Stimulated activated CD4-positive, alpha-beta T cell treated with anti-CD3 and anti-CD28 coated beads, Interleukin-4, amount 100 ng/mL, for 24 hours (primary cell): Measurements from ENCODE around the gene TACC2.

Experiments used
- DNase-seq: peaks from one replicate; pipeline ENCODE4 v3.0.0-alpha.2; 2020

The TACC2 gene

DNA sequence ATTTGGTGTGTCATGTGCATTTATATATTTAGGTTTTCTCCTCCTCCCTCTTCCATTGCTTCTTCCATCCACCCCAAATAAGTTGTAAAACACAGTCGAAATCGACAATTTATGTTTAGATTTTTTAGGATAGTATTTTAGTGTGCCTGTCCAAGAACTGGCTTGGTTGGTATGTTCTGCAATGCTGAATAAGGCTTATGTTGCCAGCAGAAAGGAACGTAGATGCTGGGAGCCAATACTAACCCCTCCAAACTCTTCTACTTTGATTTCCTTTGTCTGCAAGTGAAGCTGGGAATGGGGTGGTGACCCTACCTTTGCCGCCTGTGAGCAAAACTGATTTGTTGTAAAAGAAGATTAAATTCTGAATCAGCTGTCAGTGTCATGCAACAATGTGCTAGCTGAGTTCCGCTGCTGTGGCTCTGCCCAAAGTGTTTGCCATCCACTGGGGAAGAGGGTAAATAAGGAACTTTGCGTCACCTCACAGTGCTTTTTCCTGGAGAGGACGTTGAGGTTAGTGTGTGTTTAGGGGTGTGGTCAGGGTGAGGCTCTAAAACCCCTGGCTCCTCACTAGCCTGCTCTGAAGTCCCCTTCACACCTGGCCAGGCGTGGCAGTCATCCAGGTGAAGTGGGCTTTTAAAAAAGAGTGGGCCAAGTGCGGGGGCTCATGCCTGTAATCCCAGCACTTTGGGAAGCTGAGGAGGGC, 44.4 kb downstream of the TACC2 start:
- DNase-seq: no peak

GRCh38 chr10:122034149-122034756, 45.3 kb downstream of the TACC2 start:
- no peak for DNase-seq

DNA sequence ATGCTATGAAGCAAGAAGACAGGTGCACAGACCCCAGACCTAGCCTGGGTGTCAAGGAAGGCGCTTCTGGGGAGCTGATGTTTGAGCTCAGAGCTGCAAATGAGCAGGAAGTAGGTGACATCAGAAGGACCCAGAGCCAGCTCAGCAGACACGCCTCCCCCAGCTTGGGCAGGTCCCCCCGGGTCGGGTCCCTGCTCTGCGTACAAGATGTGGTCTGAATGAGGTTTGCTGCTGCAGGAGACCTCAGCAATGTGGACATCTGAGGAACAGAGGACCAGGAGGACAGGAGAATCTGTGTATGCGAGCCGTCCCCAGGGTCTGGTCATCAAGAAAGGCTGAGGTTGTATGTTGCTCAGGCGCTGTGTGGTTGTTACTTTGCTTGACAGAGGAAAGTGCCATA, 51.8 kb downstream of the TACC2 start:
- DNase-seq: no peak

DNA sequence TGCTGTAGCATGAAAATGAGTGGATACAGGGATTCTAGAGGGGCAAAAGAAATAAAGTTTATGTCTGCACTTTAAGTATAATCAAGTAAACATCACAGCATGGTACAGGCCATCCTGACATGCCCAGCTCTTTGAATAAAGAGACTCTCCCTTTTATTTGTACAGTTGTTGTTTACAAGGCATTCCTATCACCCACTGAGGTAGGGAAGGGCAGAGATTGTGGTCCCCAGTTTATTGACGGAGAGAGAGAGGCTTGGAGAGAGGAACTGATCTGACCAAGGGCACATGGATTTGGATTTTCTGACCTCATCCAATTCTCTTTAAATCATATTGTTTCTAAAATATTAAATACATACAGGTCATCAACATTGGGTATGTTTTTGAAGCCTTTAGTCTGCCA, 53.9 kb downstream of the TACC2 start:
- DNase-seq: no peak

- no peak for DNase-seq
Observed at GRCh38 chr10:122044045-122044661, 55.2 kb downstream of the TACC2 start.

GRCh38 chr10:122044713-122045112, 55.8 kb downstream of the TACC2 start:
- no peak for DNase-seq

DNA sequence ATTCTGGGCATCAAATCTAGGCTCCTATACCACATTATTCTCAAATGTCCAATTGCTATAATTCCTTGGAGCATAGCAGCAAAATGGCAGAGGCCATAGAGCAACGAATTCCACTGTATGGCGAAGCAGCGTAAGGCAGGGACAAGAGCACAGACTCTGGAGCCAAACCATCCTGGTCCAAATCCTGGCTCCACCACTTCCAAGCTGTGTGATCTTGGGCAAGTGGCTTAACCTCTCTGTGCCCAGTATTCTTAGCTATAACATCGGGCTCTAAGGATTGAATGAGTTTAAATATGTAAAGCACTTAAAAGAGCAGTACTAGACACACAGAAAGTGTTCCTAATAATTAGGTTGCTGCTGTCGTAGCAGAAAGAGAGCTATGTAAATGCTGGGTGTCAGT, 56.2 kb downstream of the TACC2 start:
- DNase-seq: no peak

DNA sequence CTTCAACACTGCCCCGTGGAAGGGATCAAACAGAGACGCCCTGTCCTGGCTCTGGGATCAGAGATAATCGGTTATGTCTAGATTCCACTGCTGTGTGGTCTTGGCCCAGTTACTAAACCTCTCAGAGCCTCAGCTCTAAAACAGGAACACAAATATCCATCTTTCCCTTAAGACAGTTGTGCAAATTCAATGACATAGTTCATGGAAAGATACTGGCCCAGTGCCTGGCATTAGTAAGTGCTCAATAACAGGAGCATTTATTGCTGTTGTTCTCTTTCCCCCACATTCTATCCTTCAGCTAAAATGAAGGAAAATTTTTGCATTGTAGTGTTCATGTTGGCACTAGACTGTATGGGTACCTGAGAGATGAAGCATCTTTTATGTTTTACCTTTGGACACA, 58.6 kb downstream of the TACC2 start:
- no peak for DNase-seq

GRCh38 chr10:122049076-122049475, 60.1 kb downstream of the TACC2 start:
- DNase-seq: no peak

DNA sequence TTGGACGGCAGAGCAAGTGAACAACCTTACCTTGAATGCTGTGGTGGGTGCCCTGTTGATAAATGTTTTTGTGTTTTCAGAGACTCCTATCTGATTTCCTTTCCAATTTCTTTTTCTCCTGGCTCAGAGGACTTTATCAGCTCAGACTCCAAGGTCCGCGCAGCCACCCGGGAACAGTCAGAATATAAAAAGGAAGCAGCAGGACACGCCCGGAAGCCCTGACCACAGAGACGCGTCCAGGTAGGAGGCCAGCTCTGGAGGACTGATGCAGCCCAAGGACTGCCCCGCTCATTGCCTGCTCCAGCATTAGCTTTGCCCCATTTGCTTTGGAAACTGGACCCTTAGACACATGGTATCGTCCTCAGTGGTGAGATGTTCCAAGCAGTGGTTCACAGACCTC, 61.3 kb downstream of the TACC2 start:
- no peak for DNase-seq

GRCh38 chr10:122050811-122051210, 61.8 kb downstream of the TACC2 start:
- DNase-seq: no peak

- no peak for DNase-seq
Observed at GRCh38 chr10:122051609-122052385, 62.8 kb downstream of the TACC2 start.

DNA sequence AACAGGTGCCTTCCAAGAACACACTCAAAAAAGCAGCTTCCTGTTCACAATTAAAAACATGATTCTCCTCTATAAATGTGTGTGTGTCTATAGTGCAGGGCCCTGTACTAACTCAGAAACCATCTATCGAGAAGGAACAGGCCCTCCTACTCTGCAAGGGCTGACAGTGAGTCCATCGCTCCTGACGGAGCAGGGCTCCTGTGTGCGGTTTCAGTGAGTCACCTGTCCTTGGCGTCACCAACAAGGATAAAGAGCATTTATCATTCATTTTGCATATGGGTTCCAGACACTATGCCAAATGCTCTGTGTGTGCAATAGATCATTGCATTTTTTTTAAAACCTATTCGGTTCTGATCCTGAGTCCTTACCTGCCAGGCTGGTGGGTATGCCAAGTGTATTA, 63.7 kb downstream of the TACC2 start:
- no peak for DNase-seq

- no peak for DNase-seq
Observed at GRCh38 chr10:122053314-122053713, 64.4 kb downstream of the TACC2 start.

- no peak for DNase-seq
Observed at GRCh38 chr10:122054048-122055025, 65.4 kb downstream of the TACC2 start.

- no peak for DNase-seq
Observed at GRCh38 chr10:122055252-122055651, 66.3 kb downstream of the TACC2 start.

DNA sequence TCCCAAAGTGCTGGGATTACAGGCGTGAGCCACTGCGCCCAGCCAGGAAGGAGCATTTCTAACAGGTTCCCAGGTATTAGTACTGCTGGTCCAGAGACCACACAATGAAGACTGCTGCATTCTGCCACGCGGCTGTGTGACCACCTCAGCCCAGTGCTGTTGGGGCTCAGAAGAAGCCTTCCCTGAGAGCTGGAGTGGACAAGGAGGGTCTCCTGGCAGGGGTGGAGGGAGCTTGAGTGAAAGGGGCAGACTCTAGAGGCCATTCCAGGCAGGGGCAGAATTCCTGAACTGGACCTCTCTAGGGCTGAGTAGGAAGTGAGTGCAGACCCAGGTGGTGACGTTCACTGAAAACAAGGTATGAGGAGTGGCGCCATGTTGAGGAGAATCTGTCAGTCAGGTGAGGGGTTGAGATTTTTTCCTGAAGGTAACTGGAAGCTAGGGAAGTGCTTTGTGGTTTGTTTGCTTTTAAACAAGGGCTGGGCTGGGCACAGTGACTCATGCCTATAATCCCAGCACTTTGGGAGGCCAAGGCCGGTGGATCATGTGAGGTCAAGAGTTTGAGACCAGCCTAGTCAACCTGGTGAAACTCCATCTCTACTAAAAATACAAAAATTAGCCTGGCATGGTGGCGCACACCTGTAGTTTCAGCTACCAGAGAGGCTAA, 67.6 kb downstream of the TACC2 start:
- DNase-seq: no peak

DNA sequence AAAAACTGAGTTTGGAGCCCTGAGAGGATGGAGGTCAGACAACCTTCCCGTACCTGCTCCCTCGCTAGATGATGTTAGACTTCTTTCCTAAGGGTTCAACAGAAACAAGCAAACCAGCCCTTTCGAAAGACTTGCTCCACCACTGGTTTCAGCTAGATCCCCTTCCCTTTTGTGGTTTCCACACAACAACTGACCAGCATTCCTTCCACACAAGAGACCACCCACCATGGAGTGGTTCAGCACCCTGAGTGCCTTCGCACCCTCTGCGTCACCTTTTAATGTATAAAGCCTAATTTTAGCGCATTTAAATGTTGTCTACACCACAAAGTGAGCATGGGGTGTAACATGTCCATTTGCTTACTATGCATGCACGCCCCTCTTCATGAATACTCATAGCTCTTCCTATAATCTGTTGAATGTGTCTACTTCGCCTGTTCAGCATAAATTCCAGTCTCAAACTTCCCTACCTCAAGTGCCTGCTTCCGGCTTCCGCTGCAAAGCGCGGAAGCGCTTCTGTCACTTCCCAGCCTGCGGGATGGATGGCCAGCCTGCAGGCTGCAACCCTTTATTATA, 69.0 kb downstream of the TACC2 start:
- no peak for DNase-seq

GRCh38 chr10:122060250-122060649, 71.3 kb downstream of the TACC2 start:
- DNase-seq: no peak

- no peak for DNase-seq
Observed at GRCh38 chr10:122062831-122063674, 74.1 kb downstream of the TACC2 start.
